Measurements from ENCODE around the gene NTF4.

GRCh38 chr19:49113762-49114629 lies 49.4 kb upstream of the NTF4 start, which contains the start of gene LIN7B:
- TF ChIP-seq CTCF (IDR thresholded peaks at IDR 0.05 in 4 of 5, conservative IDR thresholded peaks at IDR 0.05 in 1 of 5) = peak; percentile 30 to 78 (median 52)
- TF ChIP-seq POLR2A (IDR thresholded peaks at IDR 0.05) = peak; percentile 23 to 67
